MCF 10A (cell line): ENCODE measurements around the gene UBC. TPM values are rescaled to one million over a fixed set of nuclear protein-coding genes. Genes with fewer than 3 reads are reported as not detected.
"Not testable (repeated sequence)": the region's sequence is repeated elsewhere in the genome, so short reads cannot be mapped to it uniquely, and the experiment has no call there.

Source experiments
- BruUV-seq: library from RNA; stranded (reverse); fragments of 400-500 nt; replicated peaks from 2 replicates; lab custom pipeline; 2021; lab: Mats Ljungman, UMichigan
- CTCF ChIA-PET: fragments of 300-600 bp; sonication (Branson Sonifier 250); formaldehyde crosslinking; extraction: SDS; loops from one replicate; lab custom pipeline; 2021; ENCODE audit warnings: antibody characterized with exemption, inconsistent platforms; lab: Yijun Ruan, JAX
- POLR2A ChIA-PET: fragments of 300-600, 350-650 bp; sonication (Branson Sonifier 250); formaldehyde crosslinking; extraction: SDS; loops from one replicate; lab custom pipeline; 2020; ENCODE audit warnings: antibody characterized with exemption, inconsistent platforms; lab: Yijun Ruan, JAX
- DNase-seq: peaks from one replicate; pipeline ENCODE4 v3.0.0-alpha.2; 2018; ENCODE audit not compliant: unreplicated experiment
- H3K27ac Mint-ChIP-seq: one replicate; pipeline ENCODE4 v1.8.0; 2022; ENCODE audit warnings: mild to moderate bottlenecking, low read depth, mixed read lengths; ENCODE audit not compliant: unreplicated experiment
- H3K27me3 Mint-ChIP-seq: one replicate; pipeline ENCODE4 v1.8.0; 2022; ENCODE audit warnings: mixed read lengths; ENCODE audit not compliant: insufficient read depth, unreplicated experiment
- H3K36me3 Mint-ChIP-seq: one replicate; pipeline ENCODE4 v1.8.0; 2022; ENCODE audit warnings: mild to moderate bottlenecking, moderate library complexity, mixed read lengths; ENCODE audit not compliant: insufficient read depth, unreplicated experiment
- H3K4me1 Mint-ChIP-seq: one replicate; pipeline ENCODE4 v1.8.0; 2022; ENCODE audit warnings: mixed read lengths; ENCODE audit not compliant: insufficient read depth, unreplicated experiment
- H3K4me3 Mint-ChIP-seq: one replicate; pipeline ENCODE4 v1.8.0; 2022; ENCODE audit warnings: mild to moderate bottlenecking, moderate library complexity, mixed read lengths; ENCODE audit not compliant: unreplicated experiment
- H3K9me3 Mint-ChIP-seq: one replicate; pipeline ENCODE4 v1.8.0; 2022; ENCODE audit warnings: mixed read lengths; ENCODE audit not compliant: unreplicated experiment
- CTCF ChIP-seq: fragments of 200-600 bp; IDR thresholded peaks from one replicate; pipeline ENCODE4 v1.8.0; 2022; ENCODE audit warnings: antibody characterized with exemption, mild to moderate bottlenecking; ENCODE audit not compliant: unreplicated experiment
- intact Hi-C: fragments of 100-400 bp; cut with micrococcal nuclease; formaldehyde crosslinking; loops from 2 replicates; pipeline ENCODE4 v1.14.1; 2022
- total RNA-seq: library from RNA; stranded (reverse); gene quantifications from 2 replicates; pipeline ENCODE4 v1.2.3, GENCODE V29; 2022

Gene UBC
- total RNA-seq, 1 experiment from 2014 or later: 1,485 TPM

- Mint-ChIP-seq H3K27me3 (no peaks in the 10 kb centered on the region), H3K27ac (peak overlapping the region; percentile 99), H3K4me3 (peak overlapping the region; percentile 73), H3K9me3 (no peaks in the 10 kb centered on the region), H3K36me3 (peaks cover 19% of the 10 kb centered on the region), H3K4me1 (peaks cover 42% of the 10 kb centered on the region)
- POLR2A ChIA-PET: interaction anchor here (0.6 to 31.0 kb wide), 8 partner anchors 10 to 956 kb away, joined by 3 to 2121 read pairs (median 4); partner anchors contain the start of genes BRI3BP, CCDC92 and UBC
- peak; percentile 98 for DNase-seq
- intact Hi-C loops: loop anchor here (1.0 kb wide), 1 partner anchor 11 kb away; no protein-coding TSS in a partner anchor
- TSS peak; percentile 69 for BruUV-seq
- no peak for TF ChIP-seq CTCF
- CTCF ChIA-PET: interaction anchor here (0.6 to 12.3 kb wide), 8 partner anchors 8 to 22 kb away, joined by 3 to 170 read pairs (median 6); no protein-coding TSS in a partner anchor
Observed at GRCh38 chr12:124928095-124928911, 13.9 kb upstream of the UBC start.

- no peak for TF ChIP-seq CTCF
- Mint-ChIP-seq H3K27me3 (no peaks in the 10 kb centered on the region), H3K9me3 (no peaks in the 10 kb centered on the region), H3K4me3 (peak overlapping the region; percentile 73), H3K36me3 (peaks cover 19% of the 10 kb centered on the region), H3K4me1 (peaks cover 42% of the 10 kb centered on the region), H3K27ac (peak overlapping the region; percentile 99)
- POLR2A ChIA-PET: interaction anchor here (0.8 to 31.0 kb wide), 7 partner anchors 11 to 955 kb away, joined by 3 to 2121 read pairs (median 5); partner anchors contain the start of genes CCDC92 and UBC
- CTCF ChIA-PET: interaction anchor here (0.6 to 12.3 kb wide), 10 partner anchors 8 to 65 kb away, joined by 3 to 170 read pairs (median 6); no protein-coding TSS in a partner anchor
- intact Hi-C loops: loop anchor here (1.0 kb wide), 2 partner anchors 10 to 12 kb away; no protein-coding TSS in a partner anchor
- TSS peak; percentile 57 for BruUV-seq
- DNase-seq: peak; percentile 94
Observed at GRCh38 chr12:124927201-124928094, 13.0 kb upstream of the UBC start.

GRCh38 chr12:124925782-124926181, 11.3 kb upstream of the UBC start:
- Mint-ChIP-seq H3K27ac (peak overlapping the region; percentile 81), H3K4me1 (peaks cover 53% of the 10 kb centered on the region), H3K36me3 (peaks cover 29% of the 10 kb centered on the region)
- intact Hi-C loops, H3K4me3 Mint-ChIP-seq, BruUV-seq, H3K27me3 Mint-ChIP-seq, H3K9me3 Mint-ChIP-seq, DNase-seq: not testable (repeated sequence)
- ChIA-PET POLR2A (interaction anchor here (4.0 to 31.0 kb wide), 2 partner anchors 11 to 13 kb away, joined by 209 to 2121 read pairs; partner anchors contain the start of gene UBC), CTCF (interaction anchor here (0.7 to 12.3 kb wide), 3 partner anchors 8 to 20 kb away, joined by 5 to 170 read pairs (median 15); no protein-coding TSS in a partner anchor)

GRCh38 chr12:124925117-124925516, 10.7 kb upstream of the UBC start:
- no peak for DNase-seq
- intact Hi-C loops: no loop called here
- ChIA-PET CTCF (interaction anchor here (3.1 to 12.3 kb wide), 2 partner anchors 14 to 19 kb away, joined by 15 to 170 read pairs; no protein-coding TSS in a partner anchor), POLR2A (interaction anchor here (4.0 to 31.0 kb wide), 3 partner anchors 3 to 13 kb away, joined by 209 to 2121 read pairs (median 2121); partner anchors contain the start of gene UBC)
- peak overlapping the region; percentile 81 for H3K27ac Mint-ChIP-seq
- BruUV-seq: no TSS peak
- no peaks in the 10 kb centered on the region for H3K9me3 Mint-ChIP-seq
- TF ChIP-seq CTCF: no peak
- H3K4me3 Mint-ChIP-seq: no peak overlapping the region
- no peaks in the 10 kb centered on the region for H3K27me3 Mint-ChIP-seq
- H3K36me3 Mint-ChIP-seq: peaks cover 29% of the 10 kb centered on the region
- peaks cover 60% of the 10 kb centered on the region for H3K4me1 Mint-ChIP-seq
